Measurements from ENCODE around the gene DCX.

The DCX gene

GRCh38 chrX:111288841-111289240, 123.2 kb downstream of the DCX start:
- no peak for ATAC-seq
- Mint-ChIP-seq H3K4me1 (no peaks in the 10 kb centered on the region), H3K27ac (no peak overlapping the region), H3K36me3 (no peaks in the 10 kb centered on the region), H3K9me3 (no peaks in the 10 kb centered on the region), H3K4me3 (no peak overlapping the region)
- no peak for DNase-seq (ENCODE audit: low spot score in 2 of 2)

DNA sequence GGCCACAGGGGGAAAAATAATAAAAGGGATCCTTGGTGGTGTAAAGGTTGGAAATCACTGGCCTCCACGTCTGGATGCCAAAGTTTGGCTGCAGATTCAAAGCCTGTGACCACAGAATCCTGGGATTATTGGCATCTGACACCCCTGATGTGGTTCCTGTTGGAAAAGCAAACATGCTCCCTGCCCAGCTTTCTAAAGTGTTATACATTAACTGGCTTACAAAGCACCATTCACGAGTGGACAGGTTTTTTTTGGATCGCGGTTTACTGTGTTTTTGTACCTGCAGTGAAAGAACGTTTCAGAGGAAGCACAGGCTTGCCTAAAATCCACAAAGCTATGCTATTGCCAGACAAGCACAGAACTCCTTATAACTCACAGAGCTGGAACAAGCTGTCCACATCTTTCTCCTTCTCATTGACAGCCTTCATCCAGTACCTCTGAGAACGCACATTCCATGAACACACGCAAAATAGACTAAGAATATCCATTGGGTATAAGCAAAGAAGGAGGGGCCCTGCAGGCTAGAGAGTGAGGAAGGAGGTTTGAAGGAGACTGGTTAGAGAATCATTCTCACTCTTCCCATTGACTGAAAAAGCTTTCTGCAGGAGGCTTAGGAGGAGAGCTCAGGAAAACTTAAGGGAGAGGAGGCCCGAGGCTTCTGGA, 127.2 kb downstream of the DCX start:
- Mint-ChIP-seq H3K4me3 (no peak overlapping the region), H3K27ac (no peak overlapping the region), H3K4me1 (no peaks in the 10 kb centered on the region), H3K36me3 (no peaks in the 10 kb centered on the region), H3K9me3 (no peaks in the 10 kb centered on the region)
- DNase-seq (ENCODE audit: low spot score in 2 of 2): no peak
- no peak for ATAC-seq

DNA sequence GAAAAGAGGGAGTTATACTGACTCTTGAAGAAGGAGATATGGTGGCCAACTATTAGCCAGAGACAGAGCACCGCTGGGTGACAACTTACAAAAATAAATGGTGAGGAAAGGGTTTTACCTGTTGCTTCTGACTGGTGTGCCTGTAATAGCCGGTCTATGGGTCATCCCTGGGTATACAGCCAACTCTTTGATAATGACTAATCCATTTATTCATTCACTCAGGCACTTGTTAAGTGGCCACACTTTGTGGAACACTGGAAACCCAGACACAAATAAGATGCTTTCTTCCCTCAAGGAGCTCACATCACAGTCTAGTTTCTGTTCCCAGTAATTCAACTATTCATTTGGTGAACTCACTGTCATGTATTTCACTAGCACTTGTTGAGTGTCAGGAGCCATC, 128.5 kb downstream of the DCX start:
- H3K4me3 Mint-ChIP-seq: no peak overlapping the region
- no peak overlapping the region for H3K27ac Mint-ChIP-seq
- no peaks in the 10 kb centered on the region for H3K4me1 Mint-ChIP-seq
- H3K36me3 Mint-ChIP-seq: no peaks in the 10 kb centered on the region
- no peak for DNase-seq (ENCODE audit: low spot score in 2 of 2)
- H3K9me3 Mint-ChIP-seq: no peaks in the 10 kb centered on the region
- no peak for ATAC-seq

DNA sequence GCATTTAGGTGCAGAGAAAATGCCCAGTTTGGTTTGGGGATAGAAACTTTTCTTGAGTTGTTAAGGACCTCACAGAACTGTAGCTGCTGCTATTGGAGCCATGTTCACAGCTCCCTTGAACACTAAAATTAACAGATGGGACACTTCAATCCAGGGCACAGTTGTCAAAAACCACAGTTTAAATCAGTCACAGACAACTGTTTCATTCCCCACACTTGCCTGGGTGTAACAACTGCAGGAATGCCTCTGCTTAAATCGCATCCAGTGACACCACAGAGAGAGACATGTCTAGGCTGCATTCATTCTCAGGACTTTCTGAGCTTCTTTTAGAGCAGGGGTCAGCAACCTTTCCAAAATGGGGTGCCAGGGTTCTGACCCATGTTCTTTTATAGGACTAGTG, 129.0 kb downstream of the DCX start:
- Mint-ChIP-seq H3K4me1 (no peaks in the 10 kb centered on the region), H3K9me3 (no peaks in the 10 kb centered on the region), H3K36me3 (no peaks in the 10 kb centered on the region), H3K27ac (no peak overlapping the region), H3K4me3 (no peak overlapping the region)
- ATAC-seq: no peak
- no peak for DNase-seq (ENCODE audit: low spot score in 2 of 2)

- no peak overlapping the region for H3K27ac Mint-ChIP-seq
- ATAC-seq: no peak
- no peaks in the 10 kb centered on the region for H3K4me1 Mint-ChIP-seq
- H3K4me3 Mint-ChIP-seq: no peak overlapping the region
- no peaks in the 10 kb centered on the region for H3K36me3 Mint-ChIP-seq
- no peak for DNase-seq (ENCODE audit: low spot score in 2 of 2)
- H3K9me3 Mint-ChIP-seq: no peaks in the 10 kb centered on the region
Observed at GRCh38 chrX:111282139-111282538, 129.9 kb downstream of the DCX start.

- no peak within 1 kb of the TSS for H3K4me3 Mint-ChIP-seq
- no peak within 1 kb of the TSS for H3K27ac Mint-ChIP-seq
- no peaks in the 10 kb centered on the region for H3K4me1 Mint-ChIP-seq
- H3K9me3 Mint-ChIP-seq: no peaks in the 10 kb centered on the region
- ATAC-seq (no peak), DNase-seq (ENCODE audit: low spot score in 2 of 2) (no peak)
- no peaks in the 10 kb centered on the region for H3K36me3 Mint-ChIP-seq
Observed at GRCh38 chrX:111270339-111270738, 141.7 kb downstream of the DCX start, which contains the start of gene CAPN6. TSS of gene CAPN6 (minus strand) at chrX:111270483. CDS start at chrX:111263936, 6,547 bp downstream.

DNA sequence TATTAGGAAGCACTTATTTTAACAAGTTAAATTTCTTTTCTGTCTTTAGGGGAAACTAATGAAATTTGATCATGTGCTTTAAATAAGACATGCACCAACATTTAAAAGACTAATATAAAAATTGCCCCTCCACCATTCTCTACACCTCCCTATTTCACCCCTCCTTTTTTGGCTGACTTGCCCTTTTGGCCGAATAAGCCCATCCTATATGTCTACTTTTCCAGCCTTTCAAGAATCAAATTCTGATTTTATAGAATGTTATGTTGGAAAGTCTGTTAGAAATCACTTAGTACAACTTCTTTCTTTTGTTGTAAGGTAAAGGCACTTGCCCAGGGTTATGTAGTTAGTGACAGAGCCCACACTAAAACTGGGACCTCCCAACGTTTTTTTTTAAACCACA, 143.5 kb downstream of the DCX start:
- DNase-seq (ENCODE audit: low spot score in 2 of 2): no peak
- Mint-ChIP-seq H3K4me1 (no peaks in the 10 kb centered on the region), H3K27ac (no peak overlapping the region), H3K4me3 (no peak overlapping the region), H3K36me3 (no peaks in the 10 kb centered on the region), H3K9me3 (no peaks in the 10 kb centered on the region)
- no peak for ATAC-seq

DNA sequence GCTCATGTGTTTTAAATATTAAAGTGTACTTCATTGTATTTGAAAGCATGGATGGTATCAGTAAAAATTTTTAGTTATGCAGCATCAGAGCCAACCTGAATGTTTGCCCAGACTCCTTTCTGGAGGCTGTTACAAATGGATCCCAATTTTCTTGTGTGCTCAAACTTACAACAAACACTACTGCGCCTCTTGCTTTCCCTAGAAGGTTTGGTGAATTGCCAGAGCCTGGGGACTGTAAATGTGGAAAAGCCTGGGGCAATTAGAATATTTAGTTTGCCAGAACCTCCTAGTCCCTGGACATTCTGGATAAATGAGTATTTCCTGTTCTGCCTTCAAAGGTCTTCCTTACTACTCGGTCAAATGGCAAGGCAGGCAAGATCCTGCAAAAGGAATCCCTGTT, 146.5 kb downstream of the DCX start:
- no peak for ATAC-seq
- H3K4me1 Mint-ChIP-seq: no peaks in the 10 kb centered on the region
- H3K9me3 Mint-ChIP-seq: no peaks in the 10 kb centered on the region
- H3K27ac Mint-ChIP-seq: no peak overlapping the region
- H3K36me3 Mint-ChIP-seq: no peaks in the 10 kb centered on the region
- no peak for DNase-seq (ENCODE audit: low spot score in 2 of 2)
- H3K4me3 Mint-ChIP-seq: no peak overlapping the region

DNA sequence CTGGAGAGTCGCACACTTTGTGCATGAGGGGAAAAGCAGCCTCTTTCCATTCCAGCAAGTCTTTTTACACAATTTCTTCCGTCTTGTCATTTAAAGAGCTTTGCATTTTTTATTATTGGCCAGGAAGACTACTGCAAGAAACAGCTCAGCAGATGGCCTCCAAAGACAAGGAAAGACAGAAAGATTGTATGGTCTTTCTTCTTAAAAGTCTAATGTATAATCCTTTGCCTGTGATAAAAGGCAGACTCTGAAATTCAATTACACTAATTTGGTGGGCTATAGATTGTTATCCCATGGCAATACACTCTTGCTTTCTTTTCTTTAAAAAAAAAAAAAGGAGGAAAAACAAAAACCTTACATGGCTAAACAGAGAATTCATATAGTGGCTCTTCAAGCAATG, 147.6 kb downstream of the DCX start:
- H3K4me3 Mint-ChIP-seq: no peak overlapping the region
- no peaks in the 10 kb centered on the region for H3K4me1 Mint-ChIP-seq
- ATAC-seq (no peak), DNase-seq (ENCODE audit: low spot score in 2 of 2) (no peak)
- H3K36me3 Mint-ChIP-seq: no peaks in the 10 kb centered on the region
- H3K9me3 Mint-ChIP-seq: no peaks in the 10 kb centered on the region
- H3K27ac Mint-ChIP-seq: no peak overlapping the region

GRCh38 chrX:111262086-111262485, 149.9 kb downstream of the DCX start:
- ATAC-seq: no peak
- H3K4me1 Mint-ChIP-seq: no peaks in the 10 kb centered on the region
- H3K4me3 Mint-ChIP-seq: no peak overlapping the region
- H3K9me3 Mint-ChIP-seq: no peaks in the 10 kb centered on the region
- no peaks in the 10 kb centered on the region for H3K36me3 Mint-ChIP-seq
- DNase-seq (ENCODE audit: low spot score in 2 of 2): no peak
- H3K27ac Mint-ChIP-seq: no peak overlapping the region

GRCh38 chrX:111260451-111260850, 151.5 kb downstream of the DCX start:
- ATAC-seq: no peak
- H3K36me3 Mint-ChIP-seq: no peaks in the 10 kb centered on the region
- H3K9me3 Mint-ChIP-seq: no peaks in the 10 kb centered on the region
- H3K4me1 Mint-ChIP-seq: no peaks in the 10 kb centered on the region
- no peak overlapping the region for H3K27ac Mint-ChIP-seq
- no peak overlapping the region for H3K4me3 Mint-ChIP-seq
- DNase-seq (ENCODE audit: low spot score in 2 of 2): no peak

- Mint-ChIP-seq H3K4me1 (no peaks in the 10 kb centered on the region), H3K27ac (no peak overlapping the region), H3K36me3 (no peaks in the 10 kb centered on the region), H3K4me3 (no peak overlapping the region), H3K9me3 (no peaks in the 10 kb centered on the region)
- ATAC-seq (no peak), DNase-seq (ENCODE audit: low spot score in 2 of 2) (no peak)
Observed at GRCh38 chrX:111259559-111259958, 152.4 kb downstream of the DCX start.

DNA sequence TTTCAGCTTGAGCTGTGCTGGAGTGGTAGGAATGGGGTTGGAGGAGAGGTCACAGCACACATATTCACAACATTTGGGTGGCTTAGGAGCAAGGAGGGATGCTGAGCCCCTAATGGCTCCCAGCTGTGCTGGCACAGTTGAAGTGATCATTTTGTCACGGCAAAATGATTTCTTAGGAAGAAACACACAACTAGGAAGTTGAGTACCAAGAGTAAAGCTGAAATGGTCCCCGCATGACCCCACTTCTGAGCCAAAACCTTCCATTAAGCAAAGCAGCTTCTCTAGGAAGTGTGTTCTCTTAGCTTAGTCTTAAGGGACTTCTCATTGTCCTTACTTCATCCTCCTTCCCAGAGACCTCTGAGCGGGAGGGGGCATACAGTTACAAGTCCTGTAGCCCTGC, 154.3 kb downstream of the DCX start:
- Mint-ChIP-seq H3K36me3 (no peaks in the 10 kb centered on the region), H3K9me3 (no peaks in the 10 kb centered on the region), H3K4me1 (no peaks in the 10 kb centered on the region), H3K4me3 (no peak overlapping the region), H3K27ac (no peak overlapping the region)
- DNase-seq (ENCODE audit: low spot score in 2 of 2) (no peak), ATAC-seq (no peak)

- no peak for DNase-seq (ENCODE audit: low spot score in 2 of 2)
- H3K9me3 Mint-ChIP-seq: no peaks in the 10 kb centered on the region
- ATAC-seq: no peak
- no peak overlapping the region for H3K4me3 Mint-ChIP-seq
- H3K36me3 Mint-ChIP-seq: no peaks in the 10 kb centered on the region
- H3K4me1 Mint-ChIP-seq: no peaks in the 10 kb centered on the region
- no peak overlapping the region for H3K27ac Mint-ChIP-seq
Observed at GRCh38 chrX:111254896-111255693, 156.9 kb downstream of the DCX start.

GRCh38 chrX:111244235-111244750, 167.7 kb downstream of the DCX start:
- Mint-ChIP-seq H3K4me3 (no peak overlapping the region), H3K4me1 (no peaks in the 10 kb centered on the region), H3K9me3 (no peaks in the 10 kb centered on the region), H3K36me3 (no peaks in the 10 kb centered on the region), H3K27ac (no peak overlapping the region)
- DNase-seq (ENCODE audit: low spot score in 2 of 2): no peak
- ATAC-seq: no peak

Measured in stimulated activated effector memory CD8-positive, alpha-beta T cell treated with anti-CD3 and anti-CD28 coated beads, Interleukin-12 subunit alpha, Interleukin-12 subunit beta, amount 100 ng/mL, for 72 hours (primary cell).